HFF-Myc (cell line): Measurements from ENCODE around the gene ETV4.

Source experiments
- DNase-seq: peaks from one replicate; pipeline ENCODE4 v3.0.0-alpha.2; 2011; ENCODE audit warnings: low read depth; ENCODE audit errors: extremely low read depth
- H3K4me3 ChIP-seq: replicated peaks from 2 replicates; pipeline ENCODE4 v1.5.1; 2011; ENCODE audit warnings: low read depth, mild to moderate bottlenecking, control low read depth, low read length
- TF ChIP-seq, protein P1 (sequence below): IDR thresholded peaks from 2 replicates; pipeline ENCODE4 v1.5.1; 2012; ENCODE audit warnings: mild to moderate bottlenecking, low read depth, low read length, control low read depth; ENCODE audit errors: missing control alignments

ETV4 gene

DNA sequence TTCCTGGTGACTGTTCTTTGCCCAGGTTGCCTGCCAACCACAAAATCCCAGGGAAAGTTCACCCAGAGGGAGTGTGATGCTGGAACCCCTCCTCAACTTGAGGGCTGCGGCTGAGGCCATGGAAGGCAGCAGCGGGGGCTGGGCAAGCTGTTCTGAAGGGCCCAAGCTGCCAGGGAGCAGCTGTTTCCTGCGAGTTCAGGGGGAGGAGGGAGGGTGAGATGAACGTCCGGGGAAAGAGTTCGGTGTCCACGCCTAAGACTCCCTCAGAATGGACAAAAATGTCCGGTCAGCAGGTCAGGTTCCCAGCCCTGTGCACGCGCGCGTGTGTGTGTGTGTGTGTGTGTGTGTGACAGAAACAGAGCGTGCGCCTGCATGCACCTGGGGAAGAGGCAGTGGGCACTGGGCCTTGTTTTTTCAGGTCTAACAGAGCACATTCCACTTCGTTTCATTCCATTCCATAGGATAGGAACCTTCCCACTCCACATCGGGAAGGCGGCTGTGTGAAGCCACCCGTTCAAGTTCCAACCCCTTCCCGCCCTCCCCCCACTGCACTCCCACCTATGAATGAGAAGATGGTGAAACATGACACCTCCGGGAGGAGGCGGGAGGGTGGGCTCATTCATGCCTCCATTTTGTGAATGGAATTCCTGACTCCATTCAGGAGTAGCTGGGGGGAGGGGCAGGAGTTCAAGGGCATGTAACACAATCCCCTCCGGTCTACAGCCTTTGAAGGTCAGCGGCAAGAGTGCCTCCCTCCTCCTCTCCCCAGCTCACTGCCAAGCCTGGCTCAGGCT, 15.7 kb downstream of the ETV4 start:
- H3K4me3 ChIP-seq = no peak overlapping the region
- peak; percentile 94 for DNase-seq
- TF ChIP-seq, protein P1, sequence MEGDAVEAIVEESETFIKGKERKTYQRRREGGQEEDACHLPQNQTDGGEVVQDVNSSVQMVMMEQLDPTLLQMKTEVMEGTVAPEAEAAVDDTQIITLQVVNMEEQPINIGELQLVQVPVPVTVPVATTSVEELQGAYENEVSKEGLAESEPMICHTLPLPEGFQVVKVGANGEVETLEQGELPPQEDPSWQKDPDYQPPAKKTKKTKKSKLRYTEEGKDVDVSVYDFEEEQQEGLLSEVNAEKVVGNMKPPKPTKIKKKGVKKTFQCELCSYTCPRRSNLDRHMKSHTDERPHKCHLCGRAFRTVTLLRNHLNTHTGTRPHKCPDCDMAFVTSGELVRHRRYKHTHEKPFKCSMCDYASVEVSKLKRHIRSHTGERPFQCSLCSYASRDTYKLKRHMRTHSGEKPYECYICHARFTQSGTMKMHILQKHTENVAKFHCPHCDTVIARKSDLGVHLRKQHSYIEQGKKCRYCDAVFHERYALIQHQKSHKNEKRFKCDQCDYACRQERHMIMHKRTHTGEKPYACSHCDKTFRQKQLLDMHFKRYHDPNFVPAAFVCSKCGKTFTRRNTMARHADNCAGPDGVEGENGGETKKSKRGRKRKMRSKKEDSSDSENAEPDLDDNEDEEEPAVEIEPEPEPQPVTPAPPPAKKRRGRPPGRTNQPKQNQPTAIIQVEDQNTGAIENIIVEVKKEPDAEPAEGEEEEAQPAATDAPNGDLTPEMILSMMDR = no peak

GRCh38 chr17:43529947-43530287, 16.2 kb downstream of the ETV4 start:
- no peak for DNase-seq
- TF ChIP-seq, protein P1 = no peak
- no peak overlapping the region for H3K4me3 ChIP-seq

DNA sequence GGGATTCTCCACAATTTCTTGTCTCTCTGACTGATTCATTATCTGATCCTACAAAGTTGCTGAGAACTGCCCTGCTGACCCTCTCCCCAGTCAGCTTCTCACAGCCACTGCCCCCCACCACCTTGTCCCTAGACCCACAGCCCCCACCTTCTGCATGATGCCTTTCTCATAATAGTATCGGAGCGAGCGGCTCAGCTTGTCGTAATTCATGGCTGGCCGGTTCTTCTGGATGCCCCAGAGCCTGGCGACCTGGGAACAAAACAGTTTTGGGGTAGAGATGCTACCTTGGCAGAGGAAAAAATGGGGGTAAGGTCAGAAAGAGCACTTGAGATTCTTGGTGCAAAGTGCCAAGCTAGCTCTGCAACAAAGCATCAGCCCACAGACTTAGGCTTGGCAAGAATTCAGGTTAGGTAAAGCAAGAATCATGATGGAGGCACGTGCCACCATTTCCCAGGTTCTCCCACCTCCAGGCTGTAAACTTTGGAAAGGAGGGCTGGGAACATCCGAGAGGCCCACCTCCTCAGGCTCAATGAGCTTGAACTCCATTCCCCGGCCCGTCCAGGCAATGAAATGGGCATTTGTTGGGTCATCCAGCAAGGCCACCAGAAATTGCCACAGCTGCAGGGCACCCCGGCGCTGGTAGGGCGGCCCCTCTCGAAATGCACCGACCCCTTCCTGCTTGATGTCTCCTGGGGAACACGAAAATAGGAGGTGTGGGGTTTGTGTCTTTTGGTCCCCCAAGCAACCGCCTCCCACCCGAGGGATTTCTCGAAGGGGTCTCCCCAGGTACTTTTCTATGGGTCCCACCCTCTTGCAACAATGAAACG, 16.9 kb downstream of the ETV4 start:
- TF ChIP-seq, protein P1 = no peak
- H3K4me3 ChIP-seq = no peak overlapping the region
- no peak for DNase-seq

DNA sequence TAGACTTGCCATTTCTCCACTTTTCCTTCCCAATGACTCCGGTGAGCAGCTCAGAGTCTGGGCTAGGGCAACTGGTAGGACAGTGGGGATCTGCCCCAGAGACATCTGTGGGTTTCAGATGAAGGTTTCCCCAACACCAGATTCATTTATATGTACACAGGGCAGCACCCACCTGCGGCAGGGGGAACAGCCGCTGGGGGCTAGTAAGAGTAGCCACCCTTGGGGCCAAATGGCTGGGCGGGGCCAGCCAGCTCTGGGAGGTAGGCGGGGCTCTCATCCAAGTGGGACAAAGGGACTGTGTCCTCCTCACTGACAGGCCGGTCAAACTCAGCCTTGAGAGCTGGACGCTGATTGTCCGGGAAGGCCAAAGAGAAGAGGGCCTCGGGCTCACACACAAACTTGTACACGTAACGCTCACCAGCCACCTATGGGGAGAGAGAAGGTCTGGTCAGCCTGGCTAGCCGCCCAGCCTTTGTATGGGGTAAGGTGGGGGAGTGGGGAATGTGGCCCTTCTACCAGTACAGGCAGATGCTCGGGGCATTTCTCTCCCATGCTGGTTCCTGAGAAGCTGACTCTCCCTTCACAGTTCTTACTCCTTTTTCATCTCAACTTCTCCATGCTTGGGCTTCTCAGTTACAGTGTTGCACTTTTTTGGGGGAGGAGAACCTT, 17.7 kb downstream of the ETV4 start:
- TF ChIP-seq, protein P1 = no peak
- no peak overlapping the region for H3K4me3 ChIP-seq
- DNase-seq = no peak

DNA sequence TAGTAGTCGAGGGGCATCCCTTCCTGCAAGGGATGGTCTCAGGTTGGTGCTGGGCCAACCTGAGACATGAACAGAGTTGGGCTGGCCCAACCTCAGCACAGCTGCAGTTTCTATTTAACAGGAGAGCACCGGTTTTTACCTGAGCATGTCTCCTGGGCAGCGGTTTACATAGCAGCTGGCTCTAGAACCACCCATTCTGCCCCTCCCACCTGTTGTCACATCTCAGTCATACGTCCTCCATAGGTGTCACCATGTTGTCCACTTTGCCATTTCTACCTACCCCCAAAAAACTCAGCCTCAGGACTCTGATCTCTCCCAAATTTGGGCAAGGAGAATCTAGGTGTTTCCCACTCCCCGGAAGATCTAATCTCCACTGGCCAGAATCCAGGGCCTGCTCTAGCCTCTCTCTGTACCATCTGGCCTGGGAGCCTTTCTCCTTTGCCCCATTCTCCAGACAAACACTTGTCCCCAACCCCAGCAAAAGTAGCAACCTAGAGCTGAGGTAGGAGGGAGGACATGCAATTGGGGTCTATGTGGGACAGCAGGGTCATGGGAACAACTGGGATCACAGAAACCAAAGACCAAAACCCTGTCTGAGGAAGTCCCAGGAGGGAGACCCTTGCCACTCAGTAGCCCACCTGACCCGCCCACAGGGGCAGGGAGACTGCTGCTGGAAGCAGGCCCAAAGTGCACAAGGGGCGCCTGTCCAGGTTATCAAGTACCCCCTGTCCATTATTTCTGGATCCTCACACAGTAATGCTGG, 19.1 kb downstream of the ETV4 start:
- H3K4me3 ChIP-seq = no peak overlapping the region
- TF ChIP-seq, protein P1 = no peak
- DNase-seq = no peak

DNA sequence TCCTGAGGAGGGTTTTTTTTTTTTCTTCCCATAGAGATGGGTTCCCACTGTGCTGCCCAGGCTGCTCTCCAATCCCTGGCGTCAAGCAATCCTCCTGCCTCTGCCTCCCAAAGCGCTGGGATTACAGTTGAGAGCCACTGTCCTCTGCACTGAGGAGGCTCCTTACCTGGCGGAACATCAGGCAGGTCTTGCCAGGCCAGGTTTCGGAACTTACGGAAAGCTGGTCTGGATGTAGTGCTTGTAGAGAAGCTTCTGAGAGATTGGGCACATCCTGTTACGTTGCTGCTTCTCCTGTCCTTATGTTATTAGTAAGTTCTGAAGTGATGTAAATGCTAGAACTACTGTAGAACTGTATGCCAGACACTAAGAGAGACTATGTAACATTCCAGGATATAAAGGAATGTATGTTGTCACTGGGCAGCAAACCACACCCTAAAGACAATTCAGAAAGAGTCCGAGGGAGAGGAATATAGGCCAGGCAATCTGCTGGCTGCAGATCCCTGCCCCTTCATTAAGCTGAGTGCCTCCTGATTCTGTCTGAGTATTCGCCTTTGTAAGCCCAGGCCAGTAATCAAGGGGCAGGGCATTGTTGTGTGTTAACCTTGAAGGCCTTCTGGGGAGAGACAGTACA, 21.1 kb downstream of the ETV4 start:
- TF ChIP-seq, protein P1 = no peak

More for the DNA sequence above, 21.1 kb downstream of the ETV4 start:
- H3K4me3 ChIP-seq = no peak overlapping the region
- no peak for DNase-seq
